GM13976 (cell line): Measurements from ENCODE around the gene GPC5.
"Not testable (repeated sequence)": the region's sequence is repeated elsewhere in the genome, so short reads cannot be mapped to it uniquely, and the experiment has no call there.

Experiments used
- DNase-seq: peaks from one replicate; pipeline ENCODE4 v3.0.0; 2012; ENCODE audit warnings: low spot score
- in situ Hi-C: fragments of 300-500 bp; cut with MboI; formaldehyde crosslinking; loops from one replicate; pipeline ENCODE4 v1.12.0; 2022; ENCODE audit warnings: low sequenced_read_pairs, mixed read lengths, inconsistent platforms; ENCODE audit not compliant: unreplicated experiment
- TF ChIP-seq, protein P1 (sequence below): IDR thresholded peaks from 2 replicates; pipeline ENCODE4 v1.5.1; 2012; ENCODE audit warnings: borderline replicate concordance, mild to moderate bottlenecking; ENCODE audit not compliant: insufficient read depth; ENCODE audit errors: extremely low read depth, missing control alignments, control extremely low read depth

Gene GPC5

DNA sequence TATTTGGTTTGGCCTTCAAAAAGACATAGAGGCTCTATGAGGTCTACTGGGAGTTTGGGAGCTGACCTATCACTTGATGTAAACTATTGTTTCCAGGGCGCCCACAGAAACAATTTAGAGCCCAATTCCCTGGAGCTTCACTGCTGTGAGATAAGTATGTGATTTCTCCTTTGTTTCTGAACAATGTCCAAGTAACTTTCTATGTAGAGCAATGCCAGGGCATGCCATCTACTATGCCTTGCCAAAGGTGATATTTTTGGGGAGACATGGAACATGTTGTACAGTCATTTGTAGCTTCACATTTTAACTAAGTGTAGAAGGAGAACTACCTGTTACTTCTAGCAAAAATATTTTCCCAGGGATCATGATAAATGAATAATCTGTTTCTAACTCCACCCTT is 872.6 kb downstream of the GPC5 start:
- in situ Hi-C loops: no loop called here

DNA sequence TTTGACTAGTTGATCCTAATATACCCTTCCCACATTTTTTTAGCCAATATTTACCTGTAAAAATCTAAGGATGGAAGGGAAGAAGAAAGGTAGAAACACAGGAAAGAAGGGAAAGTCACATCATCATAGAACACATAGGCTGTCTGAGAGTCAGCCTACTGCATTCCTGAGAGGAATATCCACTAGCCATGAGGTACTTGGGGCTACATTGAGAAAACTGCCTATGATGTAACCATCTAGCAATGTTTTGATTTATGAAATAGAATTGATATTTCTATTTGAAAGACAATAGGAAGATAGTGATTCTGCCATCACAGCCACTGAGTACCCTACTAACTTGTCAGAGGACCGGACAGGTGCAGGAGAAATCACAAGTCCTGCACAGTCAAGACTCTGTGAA is 873.8 kb downstream of the GPC5 start:
- DNase-seq: no peak
- in situ Hi-C loops: no loop called here
- TF ChIP-seq, protein P1, sequence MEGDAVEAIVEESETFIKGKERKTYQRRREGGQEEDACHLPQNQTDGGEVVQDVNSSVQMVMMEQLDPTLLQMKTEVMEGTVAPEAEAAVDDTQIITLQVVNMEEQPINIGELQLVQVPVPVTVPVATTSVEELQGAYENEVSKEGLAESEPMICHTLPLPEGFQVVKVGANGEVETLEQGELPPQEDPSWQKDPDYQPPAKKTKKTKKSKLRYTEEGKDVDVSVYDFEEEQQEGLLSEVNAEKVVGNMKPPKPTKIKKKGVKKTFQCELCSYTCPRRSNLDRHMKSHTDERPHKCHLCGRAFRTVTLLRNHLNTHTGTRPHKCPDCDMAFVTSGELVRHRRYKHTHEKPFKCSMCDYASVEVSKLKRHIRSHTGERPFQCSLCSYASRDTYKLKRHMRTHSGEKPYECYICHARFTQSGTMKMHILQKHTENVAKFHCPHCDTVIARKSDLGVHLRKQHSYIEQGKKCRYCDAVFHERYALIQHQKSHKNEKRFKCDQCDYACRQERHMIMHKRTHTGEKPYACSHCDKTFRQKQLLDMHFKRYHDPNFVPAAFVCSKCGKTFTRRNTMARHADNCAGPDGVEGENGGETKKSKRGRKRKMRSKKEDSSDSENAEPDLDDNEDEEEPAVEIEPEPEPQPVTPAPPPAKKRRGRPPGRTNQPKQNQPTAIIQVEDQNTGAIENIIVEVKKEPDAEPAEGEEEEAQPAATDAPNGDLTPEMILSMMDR: no peak

More for the DNA sequence above, 872.6 kb downstream of the GPC5 start:
- no peak for DNase-seq
- TF ChIP-seq, protein P1: no peak

DNA sequence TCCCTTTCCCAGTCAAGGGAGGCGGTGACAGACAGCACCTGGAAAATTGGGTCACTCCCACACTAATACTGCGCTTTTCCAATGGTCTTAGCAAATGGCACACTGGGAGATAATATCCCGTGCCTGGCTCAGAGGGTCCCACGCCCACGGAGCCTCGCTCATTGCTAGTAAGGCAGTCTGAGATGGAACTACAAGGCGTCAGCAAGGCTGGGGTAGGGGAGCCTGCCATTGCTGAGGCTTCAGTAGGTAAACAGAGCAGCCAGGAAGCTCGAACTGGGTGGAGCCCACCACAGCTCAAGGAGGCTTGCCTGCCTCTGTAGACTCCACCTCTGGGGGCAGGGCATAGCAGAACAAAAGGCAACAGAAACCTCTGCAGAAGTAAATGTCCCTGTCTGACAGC is 882.6 kb downstream of the GPC5 start:
- in situ Hi-C loops, DNase-seq: not testable (repeated sequence)

DNA sequence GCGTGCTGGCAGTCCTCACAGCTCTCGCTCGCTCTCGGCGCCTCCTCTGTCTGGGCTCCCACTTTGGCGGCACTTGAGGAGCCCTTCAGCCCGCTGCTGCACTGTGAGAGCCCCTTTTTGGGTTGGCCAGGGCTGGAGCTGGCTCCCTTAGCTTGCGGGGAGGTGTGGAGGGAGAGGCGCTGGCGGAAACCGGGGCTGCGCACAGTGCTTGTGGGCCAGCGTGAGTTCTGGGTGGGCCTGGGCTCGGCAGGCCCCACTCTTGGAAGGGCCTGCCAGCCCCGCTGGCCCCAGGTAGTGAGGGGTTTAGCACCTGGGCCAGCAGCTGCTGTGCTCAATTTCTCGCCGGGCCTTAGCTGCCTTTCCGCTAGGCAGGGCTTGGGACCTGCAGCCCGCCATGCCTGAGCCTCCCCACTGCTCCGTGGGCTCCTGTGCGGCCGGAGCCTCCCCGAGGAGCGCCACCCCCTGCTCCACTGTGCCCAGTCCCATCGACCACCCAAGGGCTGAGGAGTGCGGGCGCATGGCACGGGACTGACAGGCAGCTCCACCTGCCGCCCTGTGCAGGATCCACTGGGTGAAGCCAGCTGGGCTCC is 892.4 kb downstream of the GPC5 start:
- DNase-seq, in situ Hi-C loops: not testable (repeated sequence)

DNA sequence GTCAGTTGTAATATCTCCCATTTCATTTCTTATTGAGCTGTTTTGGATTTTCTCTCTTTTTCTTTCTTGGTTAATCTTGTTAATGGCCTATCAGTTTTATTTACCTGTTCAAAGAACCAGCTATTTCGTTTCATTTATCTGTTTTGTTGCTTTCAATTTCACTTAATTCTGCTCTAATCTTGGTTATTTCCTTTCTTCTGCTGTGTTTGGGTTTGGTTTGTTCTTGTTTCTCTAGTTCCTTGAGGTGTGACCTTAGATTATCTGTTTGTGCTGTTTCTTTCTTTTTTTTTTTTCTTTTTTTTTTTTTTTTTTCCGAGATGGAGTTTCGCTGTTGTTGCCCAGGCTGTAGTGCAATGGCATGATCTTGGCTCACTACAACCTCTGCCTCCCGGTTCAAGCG is 896.1 kb downstream of the GPC5 start:
- DNase-seq, in situ Hi-C loops: not testable (repeated sequence)

DNA sequence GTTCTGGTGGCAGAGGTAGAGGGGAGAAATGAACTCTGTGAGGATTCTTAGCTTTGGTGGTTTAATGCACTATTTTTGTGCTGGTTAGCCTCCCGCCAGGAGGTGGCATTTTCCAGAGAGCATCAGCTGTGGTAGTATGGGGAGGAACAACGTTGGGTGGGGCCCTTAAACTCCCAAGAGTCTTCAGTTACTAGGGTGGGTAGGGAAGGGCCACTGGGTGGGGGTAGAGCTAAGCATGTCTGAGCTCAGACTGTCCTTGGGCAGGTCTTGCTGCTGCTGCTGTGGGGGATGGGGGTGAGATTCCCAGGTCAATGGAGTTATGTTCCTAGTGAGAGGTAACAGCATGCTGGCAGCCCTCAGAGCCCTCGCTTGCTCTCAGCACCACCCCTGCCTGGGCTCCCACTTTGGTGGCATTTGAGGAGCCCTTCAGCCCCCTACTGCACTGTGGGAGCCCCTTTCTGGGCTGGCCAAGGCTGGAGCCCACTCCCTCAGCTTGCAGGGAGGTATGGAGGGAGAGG is 897.8 kb downstream of the GPC5 start:
- DNase-seq, in situ Hi-C loops: not testable (repeated sequence)

DNA sequence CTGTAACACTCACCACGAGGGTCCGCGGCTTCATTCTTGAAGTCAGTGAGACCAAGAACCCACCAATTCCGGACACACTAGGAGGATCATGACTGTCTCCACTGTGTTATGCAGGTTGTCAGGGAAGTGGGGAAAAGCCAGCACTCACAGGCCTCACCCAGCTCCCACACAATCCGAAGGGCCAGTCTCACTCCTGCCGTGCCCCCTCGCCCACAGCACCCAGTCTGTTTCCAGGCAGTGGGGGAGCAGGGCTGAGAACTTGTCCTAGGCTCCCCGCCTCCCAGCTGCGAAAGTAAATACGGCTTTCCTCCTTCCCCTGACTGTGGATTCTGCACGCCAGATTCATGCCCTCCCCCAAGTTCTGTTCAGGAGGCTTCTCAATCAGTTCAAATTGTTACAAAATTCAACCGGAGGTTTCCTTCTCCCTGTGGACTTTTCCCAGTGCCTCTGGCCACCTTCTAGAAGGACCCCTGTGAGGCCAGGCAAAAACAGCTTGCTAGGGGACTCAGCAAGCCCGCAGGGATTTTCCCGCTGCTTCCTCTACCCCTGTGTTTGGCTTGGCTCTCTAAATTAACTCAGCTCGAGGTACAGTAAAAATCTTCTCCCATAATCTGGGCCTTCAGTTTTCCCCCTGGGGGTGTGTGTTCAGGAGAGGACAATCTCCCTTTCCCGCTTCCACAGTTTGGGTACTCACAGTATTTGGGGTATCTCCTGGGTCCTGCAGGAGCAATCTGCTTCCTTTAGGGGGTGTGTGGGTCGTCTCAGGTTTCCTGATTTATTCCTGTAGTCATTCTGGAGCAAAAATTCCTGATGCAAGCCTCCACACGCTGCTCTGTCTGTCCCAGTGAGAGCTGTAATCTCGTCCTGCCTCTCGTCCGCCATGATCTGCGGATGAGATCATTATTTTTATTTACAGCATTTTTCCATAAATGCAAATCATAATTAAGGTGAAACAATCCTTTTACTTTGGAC is 899.8 kb downstream of the GPC5 start:
- in situ Hi-C loops: no loop called here
- TF ChIP-seq, protein P1: no peak
- no peak for DNase-seq

DNA sequence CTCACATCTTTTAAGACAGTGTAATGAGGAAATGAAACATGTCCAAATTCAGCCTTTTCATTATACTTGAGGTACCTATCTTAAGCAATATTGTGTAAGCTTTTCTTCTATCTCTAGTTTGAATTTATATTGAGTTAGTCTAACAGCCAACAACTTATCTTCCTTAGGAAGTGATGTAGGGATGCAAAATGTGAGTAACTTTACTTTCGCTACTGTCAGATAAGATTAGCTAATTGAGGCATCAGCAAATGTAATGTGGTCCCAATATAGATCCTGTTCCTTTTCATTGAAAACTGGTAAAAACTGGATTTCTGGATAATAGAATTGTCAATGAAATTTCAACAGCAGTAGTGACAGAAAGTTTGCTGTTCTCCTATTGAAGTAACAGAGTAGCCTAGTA is 902.2 kb downstream of the GPC5 start:
- in situ Hi-C loops: no loop called here
- DNase-seq: no peak
- TF ChIP-seq, protein P1: no peak
